CD4-positive, alpha-beta T cell treated with Interleukin-4 for 4 hours (primary cell): ENCODE results near the gene HNF1B.
"Not testable (repeated sequence)": the region's sequence is repeated elsewhere in the genome, so short reads cannot be mapped to it uniquely, and the experiment has no call there.

Source experiments
- DNase-seq: peaks from one replicate; pipeline ENCODE4 v3.0.0-alpha.2; 2020

The HNF1B gene

GRCh38 chr17:37744961-37745800 is at the start of gene HNF1B:
Gene HNF1B (minus strand): TSS chr17:37745059. CDS start chr17:37744884, 175 bp downstream.
- peak; percentile 8 for DNase-seq

- no peak for DNase-seq
These were observed 47.9 kb upstream of the HNF1B start for GRCh38 chr17:37792787-37793186.

DNA sequence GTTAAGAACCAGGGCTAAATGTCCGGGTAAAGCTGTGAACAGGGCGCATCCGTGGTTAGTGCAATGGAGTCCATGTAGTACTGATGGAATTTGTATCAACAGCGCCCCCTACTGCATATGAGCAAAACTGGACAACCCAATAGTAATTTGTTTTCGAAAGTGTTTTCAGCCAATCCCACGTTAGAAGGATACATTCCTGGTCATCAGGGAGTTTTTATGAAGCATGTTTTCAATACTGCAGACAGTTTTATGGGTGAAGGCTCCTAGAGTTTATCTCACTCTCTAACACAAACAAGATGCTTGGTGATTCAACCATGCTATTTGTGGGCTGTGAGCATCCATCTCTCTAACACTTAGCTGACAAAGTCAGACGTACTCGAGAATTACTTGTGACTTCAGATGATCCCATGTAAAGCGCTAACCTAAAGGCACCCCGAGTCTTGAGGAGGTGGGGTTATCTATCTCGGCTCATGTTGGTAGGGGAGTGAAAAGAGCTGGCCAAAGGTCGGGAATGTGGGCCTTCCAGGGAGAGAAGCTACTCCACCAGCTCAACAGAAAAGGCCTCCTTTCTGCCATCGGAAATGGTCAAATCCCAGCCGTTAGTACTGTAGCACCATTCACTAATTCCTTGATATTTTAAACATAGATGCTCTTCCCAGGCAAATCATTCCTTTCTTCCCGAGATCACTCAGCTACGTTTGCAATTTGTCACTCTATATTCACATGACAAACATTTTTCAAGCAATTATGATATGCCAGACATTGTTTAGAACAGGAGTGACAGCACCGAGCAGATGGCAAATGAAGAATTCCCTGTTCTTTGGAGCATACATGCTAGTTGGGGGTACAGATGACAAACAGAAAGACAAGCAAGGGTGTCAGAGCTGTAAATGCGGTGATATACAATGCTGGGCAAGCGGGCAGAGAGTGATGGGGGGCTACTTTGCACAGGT is 46.9 kb upstream of the HNF1B start:
- DNase-seq = peak; percentile 51

DNA sequence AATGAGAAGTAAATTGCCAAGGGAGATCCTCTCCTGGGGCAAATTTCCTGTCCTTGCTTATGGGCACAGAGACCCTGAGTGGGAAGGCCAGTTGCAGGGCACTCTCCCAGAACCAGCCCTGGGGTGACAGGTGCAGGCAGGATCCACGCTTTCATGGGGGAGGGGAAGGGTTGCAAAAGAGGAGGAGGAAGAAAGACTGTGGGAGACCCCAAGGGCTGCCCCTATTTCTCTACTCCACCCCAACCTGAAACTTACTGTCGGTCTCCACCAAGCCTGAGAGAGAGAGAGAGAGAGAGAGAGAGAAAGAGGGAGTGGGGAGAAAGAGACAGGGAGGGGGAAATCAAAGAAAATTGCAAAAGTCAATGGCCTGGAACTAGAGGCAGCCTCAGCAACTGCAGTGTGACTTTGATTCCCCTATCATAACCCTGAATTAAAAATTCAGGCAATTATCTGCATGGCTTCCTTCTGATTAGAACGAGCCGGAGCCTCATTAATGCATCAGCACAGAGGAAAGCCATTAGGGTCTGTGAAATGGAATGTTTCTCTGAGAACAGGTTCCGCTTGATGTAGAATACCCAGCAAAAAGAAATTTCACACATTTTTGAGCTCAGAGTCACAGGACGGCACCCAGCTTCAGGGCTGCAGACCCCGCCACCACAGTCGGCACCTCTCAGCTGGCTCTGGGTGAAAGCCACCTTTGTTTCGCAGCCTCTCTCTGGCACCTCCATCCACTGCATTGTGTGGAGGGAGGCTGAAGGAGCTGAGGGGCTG is 45.1 kb upstream of the HNF1B start:
- no peak for DNase-seq

- DNase-seq = no peak
These were observed 44.2 kb upstream of the HNF1B start for GRCh38 chr17:37789021-37789565.

DNA sequence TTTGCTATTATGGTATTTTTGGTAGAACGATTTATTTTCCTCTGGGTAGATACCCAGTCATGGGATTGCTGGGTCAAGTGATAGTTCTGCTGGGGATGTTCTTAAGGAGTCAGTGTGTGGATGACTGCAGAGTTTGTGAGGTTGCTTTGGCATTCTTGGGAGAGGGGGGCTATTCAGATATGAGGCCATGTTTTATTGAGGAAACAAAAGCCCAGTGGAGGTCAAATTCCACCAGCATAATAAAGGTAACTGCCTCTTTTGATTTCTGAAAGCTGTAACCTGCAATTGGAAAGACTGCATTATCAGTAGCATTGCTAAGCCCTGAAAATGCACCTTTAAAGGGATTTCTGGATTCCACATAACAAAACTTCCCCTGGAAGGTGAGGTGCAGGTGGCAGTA is 43.7 kb upstream of the HNF1B start:
- no peak for DNase-seq

GRCh38 chr17:37787055-37787757 is 42.3 kb upstream of the HNF1B start:
- DNase-seq = no peak

DNA sequence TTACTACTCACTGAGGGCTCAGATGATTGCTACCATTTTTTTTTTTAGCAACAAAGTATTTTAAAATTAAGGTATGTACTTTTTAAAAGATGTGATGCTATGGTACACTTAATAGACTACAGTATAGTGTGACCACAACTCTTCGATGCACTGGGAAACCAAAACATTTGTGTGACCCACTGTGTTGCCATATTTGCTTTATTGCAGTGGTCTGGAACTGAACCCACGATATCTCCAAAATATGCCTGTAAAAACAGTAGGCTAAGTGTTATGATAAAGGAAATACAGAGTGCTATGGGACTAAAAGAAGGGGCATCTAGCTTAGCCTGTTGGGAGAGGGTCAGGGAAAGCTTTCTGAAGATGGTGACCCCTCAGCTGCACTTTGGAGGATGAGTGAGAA is 41.6 kb upstream of the HNF1B start:
- DNase-seq = no peak

DNA sequence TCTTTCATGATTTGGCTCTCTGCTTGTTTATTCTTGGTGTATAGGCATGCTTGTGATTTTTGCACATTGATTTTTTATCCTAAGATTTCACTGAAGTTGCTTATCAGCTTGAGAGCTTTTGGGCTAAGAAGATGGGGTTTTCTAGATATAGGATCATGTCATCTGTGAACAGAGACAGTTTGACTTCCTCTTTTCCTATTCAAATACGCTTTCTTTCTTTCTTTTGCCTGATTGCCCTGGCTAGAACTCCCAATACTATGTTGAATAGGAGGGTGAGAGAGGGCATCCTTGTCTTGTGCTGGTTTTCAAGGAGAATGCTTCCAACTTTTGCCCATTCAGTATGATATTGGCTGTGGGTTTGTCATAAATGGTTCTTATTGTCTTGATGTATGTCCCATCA is 37.6 kb upstream of the HNF1B start:
- not testable (repeated sequence) for DNase-seq

- DNase-seq = no peak
These were observed 36.6 kb upstream of the HNF1B start for GRCh38 chr17:37781451-37781850.

DNA sequence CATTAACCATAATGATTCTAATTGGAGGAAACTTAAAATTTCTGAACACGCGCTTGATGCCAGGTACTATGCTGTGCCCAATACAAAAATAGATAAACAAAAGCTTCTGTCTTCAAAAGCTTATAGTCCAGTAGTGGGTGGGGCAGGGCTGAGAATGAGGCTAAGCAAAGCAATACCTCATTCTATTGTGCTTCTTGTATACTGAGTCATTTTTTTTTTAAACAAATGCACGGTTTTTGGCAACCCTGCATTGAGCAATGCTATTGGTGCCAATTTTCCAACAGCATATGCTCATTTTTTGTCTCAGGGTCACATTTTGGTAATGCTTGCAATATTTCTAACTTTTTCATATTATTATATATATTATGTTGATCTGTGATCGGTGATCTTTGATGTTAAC is 34.7 kb upstream of the HNF1B start:
- DNase-seq = no peak

DNA sequence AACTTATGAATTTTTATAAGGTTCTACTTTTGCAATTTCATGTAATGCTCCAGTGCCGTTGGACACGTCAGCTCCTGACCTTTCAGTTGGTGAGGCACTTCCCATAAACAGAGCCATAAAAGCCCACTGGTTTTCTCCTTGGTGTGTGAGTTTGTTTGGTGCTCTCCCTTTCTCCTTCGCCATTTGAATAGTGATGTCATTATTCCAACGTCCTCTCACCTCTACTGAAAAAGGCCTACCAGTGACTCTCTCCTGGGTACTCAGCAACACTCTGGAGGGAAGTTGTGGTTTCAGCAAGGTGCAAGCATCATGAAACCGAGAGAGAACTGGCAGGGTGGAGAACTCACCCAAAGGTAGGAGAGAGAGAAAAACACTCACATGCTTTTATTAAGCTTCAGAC is 29.6 kb upstream of the HNF1B start:
- peak; percentile 26 for DNase-seq

DNA sequence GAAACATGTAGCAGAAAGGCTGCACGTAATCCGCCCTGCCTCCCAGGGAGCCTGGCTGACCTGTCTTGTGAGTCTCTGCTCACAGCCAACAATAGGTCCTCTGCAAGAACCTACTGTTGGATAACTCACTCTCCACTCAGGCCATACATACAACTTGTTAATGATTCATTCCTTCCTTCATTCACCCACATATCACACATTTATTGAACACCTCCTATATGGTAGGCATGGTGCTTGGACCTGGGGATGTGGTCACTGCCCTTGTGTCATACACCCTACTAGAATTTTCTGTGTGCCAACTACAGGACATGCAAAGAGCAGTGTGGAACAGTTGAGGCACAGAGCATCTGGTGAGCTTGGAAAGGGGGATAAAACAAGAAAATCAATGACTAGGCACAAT is 28.1 kb upstream of the HNF1B start:
- DNase-seq = no peak

- no peak for DNase-seq
These were observed 26.0 kb upstream of the HNF1B start for GRCh38 chr17:37770631-37771518.

GRCh38 chr17:37769050-37769449 is 24.2 kb upstream of the HNF1B start:
- DNase-seq = no peak

DNA sequence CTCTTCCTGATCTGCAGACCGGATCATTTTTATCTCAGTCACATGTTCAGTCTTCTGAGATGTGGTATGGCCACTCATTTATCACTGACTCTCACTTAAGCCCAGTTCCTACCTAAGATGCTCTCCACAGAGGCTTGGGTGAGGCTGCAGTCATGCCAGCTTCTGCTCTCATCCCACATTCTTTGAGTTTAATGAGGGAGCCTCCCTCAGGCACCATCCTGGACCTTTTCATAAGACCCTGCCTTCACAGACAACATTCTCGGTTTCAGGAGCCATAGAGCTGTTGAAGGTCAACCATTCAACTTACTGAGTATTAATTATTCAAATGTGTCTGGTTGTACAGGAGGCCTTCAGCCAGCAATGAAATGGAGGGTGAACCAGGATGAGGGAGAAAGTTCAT is 23.6 kb upstream of the HNF1B start:
- DNase-seq = no peak

- DNase-seq = no peak
These were observed 22.1 kb upstream of the HNF1B start for GRCh38 chr17:37766971-37767370.

DNA sequence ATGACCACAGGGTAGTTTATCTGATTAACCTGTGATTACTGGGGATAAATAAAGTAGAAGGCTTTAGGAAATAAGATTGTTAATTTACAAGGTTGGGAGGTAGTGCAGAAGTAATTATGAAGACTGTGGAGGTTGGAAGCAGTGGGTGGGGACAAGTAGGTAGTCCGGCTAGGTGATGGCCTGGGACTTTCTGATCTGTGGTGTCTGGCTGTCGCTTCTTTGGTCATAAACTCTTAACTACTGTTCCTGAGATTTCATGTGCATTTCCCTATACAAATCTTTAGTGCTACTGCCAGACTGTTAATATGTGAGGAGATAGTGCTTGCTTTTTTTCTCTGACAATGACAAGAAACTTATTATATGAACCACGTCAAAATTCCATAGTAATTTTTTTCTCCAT is 19.5 kb upstream of the HNF1B start:
- no peak for DNase-seq

DNA sequence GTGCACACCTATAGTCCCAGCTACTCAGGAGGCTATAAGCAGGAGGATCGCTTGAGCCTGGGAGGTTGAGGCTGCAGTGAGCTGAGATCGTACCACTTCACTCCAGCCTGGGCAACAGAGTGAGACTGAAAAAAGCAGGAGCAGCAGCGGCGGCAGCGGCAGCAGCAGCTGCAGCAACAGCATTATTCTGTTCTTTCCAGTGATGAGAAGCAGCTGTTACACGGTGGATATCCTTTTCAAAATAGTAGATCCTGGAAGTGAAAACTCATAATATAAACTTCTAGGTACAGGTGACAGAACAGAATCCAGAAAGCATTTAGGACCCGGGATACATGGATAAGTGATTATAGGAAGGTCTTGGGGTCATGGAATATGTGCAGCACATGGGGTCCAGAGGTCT is 17.8 kb upstream of the HNF1B start:
- no peak for DNase-seq

DNA sequence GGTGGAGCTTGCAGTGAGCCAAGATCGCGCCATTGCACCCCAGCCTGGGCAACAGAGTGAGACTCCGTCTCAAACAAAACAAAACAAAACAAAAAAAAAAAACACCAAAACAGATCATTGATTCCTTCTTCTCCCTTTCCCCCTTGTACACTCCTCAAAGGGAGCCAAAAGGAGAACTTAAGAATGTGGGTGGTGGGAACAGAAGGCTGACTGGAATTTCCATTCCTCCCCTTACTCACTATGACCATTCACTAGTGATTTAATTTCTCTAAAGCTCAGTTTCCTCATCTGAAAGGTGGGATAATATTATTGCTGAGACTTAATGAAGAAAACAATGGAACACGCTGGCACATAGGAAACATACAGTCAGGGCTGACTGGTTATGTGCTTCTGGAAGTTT is 17.1 kb upstream of the HNF1B start:
- DNase-seq = no peak

- no peak for DNase-seq
These were observed 16.2 kb upstream of the HNF1B start for GRCh38 chr17:37761059-37761458.
